Measurements from ENCODE around the gene CDH13. TPM values are rescaled to one million over a fixed set of nuclear protein-coding genes. Genes with fewer than 3 reads are reported as not detected.

Gene CDH13
- total and polyA plus RNA-seq, 7 donors: 6.1 to 30.7 (median 22.8) TPM

GRCh38 chr16:82703871-82704768 is 77.4 kb downstream of the CDH13 start:
- Histone ChIP-seq H3K4me1 (peaks cover 41% of the 10 kb centered on the region), H3K27ac (no peak overlapping the region), H3K36me3 (ENCODE audit: insufficient read depth in 1 of 2, low read depth in 1 of 2) (peaks cover 0 to 3% of the 10 kb centered on the region in 2 donors), H3K9me3 (no peaks in the 10 kb centered on the region), H3K27me3 (ENCODE audit: insufficient read depth in 3 of 3, low read length in 2 of 3) (no peaks in the 10 kb centered on the region), H3K4me3 (no peak overlapping the region)
- no peak for TF ChIP-seq CTCF (IDR thresholded peaks at IDR 0.05)
- ATAC-seq (no peak), DNase-seq (no peak)
- intact Hi-C loops (cut with DNase I): no loop called here
- 67 to 77% (median 75%) methylated on average over 7 of the region's 7 CpGs for WGBS, 3 donors

GRCh38 chr16:82709987-82710386 is 83.2 kb downstream of the CDH13 start:
- no peak overlapping the region for H3K4me3 ChIP-seq
- no peak for DNase-seq
- intact Hi-C loops (cut with DNase I): no loop called here
- 65 to 99% (median 74%) methylated on average over 3 of the region's 3 CpGs for WGBS, 3 donors
- H3K27ac ChIP-seq: no peak overlapping the region
- TF ChIP-seq CTCF (IDR thresholded peaks at IDR 0.05): no peak
- H3K27me3 ChIP-seq (ENCODE audit: insufficient read depth in 3 of 3, low read length in 2 of 3): no peaks in the 10 kb centered on the region
- no peak for ATAC-seq
- peaks cover 18% of the 10 kb centered on the region for H3K4me1 ChIP-seq
- H3K9me3 ChIP-seq: no peaks in the 10 kb centered on the region
- H3K36me3 ChIP-seq (ENCODE audit: insufficient read depth in 1 of 2, low read depth in 1 of 2): peaks cover 0 to 3% of the 10 kb centered on the region in 2 donors

- no peak for TF ChIP-seq CTCF (IDR thresholded peaks at IDR 0.05)
- H3K27me3 ChIP-seq (ENCODE audit: insufficient read depth in 3 of 3, low read length in 2 of 3): no peaks in the 10 kb centered on the region
- H3K27ac ChIP-seq: peak overlapping the region; percentile 32
- peaks cover 33% of the 10 kb centered on the region for H3K4me1 ChIP-seq
- intact Hi-C loops (cut with DNase I): no loop called here
- H3K4me3 ChIP-seq: no peak overlapping the region
- ATAC-seq (no peak), DNase-seq (no peak)
- 42 to 64% (median 51%) methylated on average over 4 of the region's 4 CpGs for WGBS, 3 donors
- no peaks in the 10 kb centered on the region for H3K9me3 ChIP-seq
- H3K36me3 ChIP-seq (ENCODE audit: insufficient read depth in 1 of 2, low read depth in 1 of 2): no peaks in the 10 kb centered on the region
Measured at GRCh38 chr16:82713778-82714177, 87.0 kb downstream of the CDH13 start.

- Histone ChIP-seq H3K27me3 (ENCODE audit: insufficient read depth in 3 of 3, low read length in 2 of 3) (no peaks in the 10 kb centered on the region), H3K36me3 (ENCODE audit: insufficient read depth in 1 of 2, low read depth in 1 of 2) (no peaks in the 10 kb centered on the region), H3K4me3 (no peak overlapping the region), H3K9me3 (no peaks in the 10 kb centered on the region), H3K27ac (peak overlapping the region; percentile 70), H3K4me1 (peaks cover 33% of the 10 kb centered on the region)
- no peak for TF ChIP-seq CTCF (IDR thresholded peaks at IDR 0.05)
- DNase-seq (no peak), ATAC-seq (peak in 1 of 4 donors; percentile 38)
- WGBS, 3 donors: 66 to 91% (median 76%) methylated on average over 8 of the region's 8 CpGs
- intact Hi-C loops (cut with DNase I): loop anchor here in 1 of 2 donors (5.0 kb wide), 1 partner anchor 78 kb away; no protein-coding TSS in a partner anchor
Measured at GRCh38 chr16:82715160-82715559, 88.4 kb downstream of the CDH13 start.

Measured in psoas muscle (tissue), 8 donors.